GM19324 (cell line): Measurements from ENCODE around the gene INAFM1.

Experiments used
- ATAC-seq: cut with Tn5 transposase; IDR thresholded peaks from one replicate; pipeline ENCODE4 v1.9.1; 2021; ENCODE audit warnings: mild to moderate bottlenecking, moderate library complexity; ENCODE audit not compliant: unreplicated experiment, low FRiP score

INAFM1 gene

DNA sequence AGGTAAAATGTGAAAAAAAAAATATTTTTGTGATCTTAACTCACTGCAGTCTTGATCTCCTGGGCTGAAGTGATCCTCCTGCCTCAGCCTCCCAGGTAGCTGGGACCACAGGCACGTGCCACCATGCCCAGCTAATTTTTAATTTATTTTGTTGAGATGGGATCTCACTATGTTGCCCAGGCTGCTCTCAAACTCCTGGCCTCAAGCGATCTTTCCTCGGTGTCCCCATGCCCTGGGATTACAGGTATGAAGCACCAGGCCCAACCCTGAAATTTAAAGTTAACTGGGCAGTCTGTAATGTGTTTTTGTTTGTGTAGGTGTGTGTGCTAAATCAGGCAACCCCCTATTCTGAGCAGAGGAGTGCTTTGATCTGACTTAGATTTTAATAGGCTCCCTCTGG is 31.6 kb downstream of the INAFM1 start:
- no peak for ATAC-seq

DNA sequence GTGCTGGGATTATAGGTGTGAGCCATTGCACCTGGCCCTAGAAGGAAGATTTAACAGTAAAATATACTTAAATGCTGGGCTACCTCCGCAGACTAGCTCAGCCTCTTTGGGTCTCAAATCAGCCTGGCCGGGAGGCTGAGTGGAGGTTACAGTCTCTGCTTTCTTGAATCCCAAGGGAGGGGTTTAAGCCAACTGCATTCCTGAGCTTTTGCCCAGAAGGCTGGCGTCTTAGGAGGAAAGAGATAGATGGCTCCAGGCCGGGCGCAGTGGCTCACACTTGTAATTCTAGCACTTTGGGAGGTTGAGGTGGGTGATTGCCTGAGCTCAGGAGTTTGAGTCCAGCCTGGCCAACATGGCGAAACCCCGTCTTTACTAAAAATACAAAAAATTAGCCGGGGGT is 34.4 kb downstream of the INAFM1 start:
- ATAC-seq, result no peak

DNA sequence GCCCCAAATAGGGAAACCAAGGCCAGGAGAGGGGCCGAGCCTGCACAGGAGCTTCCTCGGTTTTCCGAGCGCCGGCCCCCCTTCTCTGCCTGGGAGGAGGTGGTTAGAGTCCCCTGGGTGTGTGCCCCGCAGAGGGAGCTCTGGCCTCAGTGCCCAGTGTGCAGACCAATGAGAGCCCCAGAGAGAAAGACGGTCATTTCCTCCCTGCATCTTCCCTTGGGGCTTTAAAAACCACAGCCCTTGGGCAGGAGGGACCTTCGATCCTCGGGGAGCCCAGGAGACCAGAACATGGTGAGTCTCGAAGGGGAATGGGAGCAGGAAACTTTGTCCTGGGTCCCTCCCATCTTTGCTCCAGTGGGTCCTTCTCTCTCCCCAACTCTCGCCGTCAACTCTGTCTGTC is 34.9 kb downstream of the INAFM1 start, which contains the start of gene C5AR1:
Gene C5AR1, plus strand, starts transcription at position 254 of the 400 bp plus-strand sequence. Its CDS starts 35 bp downstream, at position 289.
- ATAC-seq, result no peak

DNA sequence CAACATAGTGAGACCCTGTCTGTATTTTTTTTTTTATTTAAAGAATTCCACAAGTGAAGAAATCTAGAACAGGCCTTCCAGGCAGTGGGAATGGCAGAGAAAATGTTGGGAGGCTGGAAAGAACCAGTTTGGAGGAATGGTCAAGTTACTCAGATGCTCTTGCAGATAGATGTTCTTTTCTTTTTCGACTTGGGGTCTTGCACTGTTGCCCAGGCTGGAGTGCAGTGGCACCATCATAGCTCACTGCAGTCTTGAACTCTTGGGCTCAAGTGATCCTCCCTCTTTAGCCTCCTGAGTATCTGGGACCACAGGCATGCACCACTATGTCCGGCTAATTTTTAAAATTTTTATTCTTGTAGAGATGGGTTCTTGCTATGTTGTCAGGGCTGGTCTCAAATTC is 35.6 kb downstream of the INAFM1 start:
- ATAC-seq, result no peak

DNA sequence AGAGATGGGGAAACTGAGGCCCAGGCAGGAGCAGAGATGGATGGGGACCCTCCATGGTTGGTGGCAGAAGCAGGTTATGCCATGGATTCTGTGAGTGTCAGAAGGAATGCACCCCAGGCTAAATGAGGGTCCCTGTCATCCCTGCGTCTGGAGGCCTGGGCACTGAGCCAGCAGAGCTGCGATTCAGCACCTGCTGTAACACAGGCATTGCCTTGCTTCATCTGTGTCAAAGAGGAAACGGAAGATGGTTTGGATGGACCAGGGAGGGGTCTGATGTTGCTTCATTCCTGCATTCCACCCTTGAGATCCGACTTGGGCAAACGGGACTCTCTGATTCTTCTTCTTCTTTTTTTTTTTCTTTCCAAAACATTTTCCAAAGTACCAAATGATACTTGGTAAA is 36.1 kb downstream of the INAFM1 start:
- no peak for ATAC-seq

DNA sequence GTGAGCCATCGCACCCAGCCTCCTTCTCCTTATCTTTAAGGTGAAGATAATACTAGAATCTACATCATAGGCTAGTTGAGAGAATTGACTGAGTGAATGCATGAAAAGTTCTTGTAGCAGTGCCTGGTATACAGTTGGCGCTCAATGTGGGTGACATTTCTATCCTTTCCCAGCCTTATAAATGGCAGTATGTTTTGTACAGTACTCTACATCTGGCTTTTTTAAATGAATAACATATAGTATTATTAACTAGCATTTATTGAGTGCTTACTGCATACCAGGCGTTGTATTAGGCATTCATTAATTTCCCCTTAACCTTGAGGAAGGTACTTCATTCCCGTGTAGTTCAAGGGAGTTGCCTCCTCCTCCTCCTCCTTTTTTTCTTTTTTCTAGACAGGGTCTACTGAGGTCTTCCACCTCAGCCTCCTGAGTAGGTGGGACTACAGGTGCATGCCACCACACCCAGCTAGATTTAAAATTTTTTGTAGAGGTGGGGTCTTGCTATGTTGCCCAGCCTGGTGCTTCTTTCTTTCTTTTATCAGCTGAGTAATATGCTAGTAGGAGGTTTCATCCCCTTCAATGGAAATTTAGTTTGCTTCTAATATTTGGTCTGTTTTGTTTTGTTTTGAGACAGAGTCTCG is 37.8 kb downstream of the INAFM1 start:
- ATAC-seq, result no peak

DNA sequence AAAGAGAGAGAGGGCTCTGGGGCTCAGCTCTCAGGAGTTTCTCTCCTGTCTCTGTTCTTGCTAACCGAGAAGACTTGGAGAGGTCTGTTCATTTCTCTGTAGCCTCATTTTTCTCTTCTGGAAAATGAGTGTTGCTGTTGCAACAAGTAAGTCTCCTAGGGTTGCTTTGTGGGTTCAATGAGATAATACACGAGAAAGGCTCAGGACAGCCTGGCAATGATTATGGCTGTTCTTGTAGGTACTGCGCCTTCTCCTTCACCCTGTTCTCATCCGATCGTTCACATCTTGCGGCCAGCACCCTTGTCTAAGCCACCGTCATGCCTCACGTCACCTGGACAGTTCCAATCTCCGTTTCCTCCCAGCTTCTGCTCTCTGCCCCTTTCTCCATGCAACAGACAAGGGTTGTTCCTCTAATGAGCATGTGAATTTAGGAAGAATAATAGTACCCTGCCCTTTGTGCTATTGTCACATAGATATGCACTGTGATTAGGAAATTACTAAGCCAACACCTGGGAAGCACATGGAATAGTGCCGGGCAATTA is 39.1 kb downstream of the INAFM1 start:
- ATAC-seq, result no peak

DNA sequence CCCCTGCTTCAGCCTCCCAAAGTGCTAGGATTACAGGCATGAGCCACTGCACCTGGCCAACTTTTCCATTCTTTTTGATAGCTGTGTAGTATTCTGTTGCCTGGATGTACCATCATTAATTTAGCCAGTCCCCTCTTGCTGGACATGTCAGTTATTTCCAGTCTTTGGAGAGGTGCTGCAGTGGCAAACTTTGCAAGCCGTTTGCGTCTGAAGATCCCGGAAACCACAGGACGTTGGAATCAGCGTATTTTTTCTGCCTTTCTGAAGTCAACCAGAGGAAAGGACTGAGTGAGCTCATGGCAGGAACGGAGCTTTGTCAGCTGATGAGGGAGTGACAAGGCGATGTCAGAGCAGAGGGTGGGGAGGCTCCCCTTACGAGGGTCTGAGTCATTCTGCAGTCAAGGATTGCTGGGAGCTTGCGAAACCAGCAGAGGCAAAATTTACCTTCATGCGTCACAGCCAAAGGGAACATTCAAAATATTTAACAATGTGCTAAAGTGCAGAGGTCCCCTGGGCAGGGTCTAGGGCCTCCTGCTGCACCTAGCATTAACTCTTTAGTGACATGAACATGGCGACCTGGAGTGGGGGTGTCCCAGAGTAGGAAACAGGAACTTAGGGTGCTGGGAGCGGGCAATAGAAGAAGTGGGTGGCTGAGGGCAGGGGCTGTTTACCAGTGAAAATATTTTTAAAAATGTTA is 40.6 kb downstream of the INAFM1 start:
- no peak for ATAC-seq

DNA sequence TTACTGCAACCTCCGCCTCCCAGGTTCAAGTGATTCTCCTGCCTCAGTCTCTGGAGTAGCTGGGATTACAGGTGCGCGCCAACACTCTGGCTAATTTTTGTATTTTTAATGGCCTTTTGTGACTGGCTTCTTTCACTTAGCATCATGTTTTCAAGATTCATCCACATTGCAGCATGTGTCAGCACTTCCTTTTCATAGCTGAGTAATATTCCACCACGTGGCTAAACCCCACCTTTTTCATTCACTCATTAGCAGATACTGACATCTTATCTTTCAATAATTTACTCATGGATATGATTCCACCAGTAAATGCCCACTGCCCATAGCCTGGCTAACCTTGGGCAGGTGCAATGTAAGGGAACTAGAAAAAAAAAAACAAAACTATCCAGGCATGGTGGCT is 41.8 kb downstream of the INAFM1 start:
- no peak for ATAC-seq

DNA sequence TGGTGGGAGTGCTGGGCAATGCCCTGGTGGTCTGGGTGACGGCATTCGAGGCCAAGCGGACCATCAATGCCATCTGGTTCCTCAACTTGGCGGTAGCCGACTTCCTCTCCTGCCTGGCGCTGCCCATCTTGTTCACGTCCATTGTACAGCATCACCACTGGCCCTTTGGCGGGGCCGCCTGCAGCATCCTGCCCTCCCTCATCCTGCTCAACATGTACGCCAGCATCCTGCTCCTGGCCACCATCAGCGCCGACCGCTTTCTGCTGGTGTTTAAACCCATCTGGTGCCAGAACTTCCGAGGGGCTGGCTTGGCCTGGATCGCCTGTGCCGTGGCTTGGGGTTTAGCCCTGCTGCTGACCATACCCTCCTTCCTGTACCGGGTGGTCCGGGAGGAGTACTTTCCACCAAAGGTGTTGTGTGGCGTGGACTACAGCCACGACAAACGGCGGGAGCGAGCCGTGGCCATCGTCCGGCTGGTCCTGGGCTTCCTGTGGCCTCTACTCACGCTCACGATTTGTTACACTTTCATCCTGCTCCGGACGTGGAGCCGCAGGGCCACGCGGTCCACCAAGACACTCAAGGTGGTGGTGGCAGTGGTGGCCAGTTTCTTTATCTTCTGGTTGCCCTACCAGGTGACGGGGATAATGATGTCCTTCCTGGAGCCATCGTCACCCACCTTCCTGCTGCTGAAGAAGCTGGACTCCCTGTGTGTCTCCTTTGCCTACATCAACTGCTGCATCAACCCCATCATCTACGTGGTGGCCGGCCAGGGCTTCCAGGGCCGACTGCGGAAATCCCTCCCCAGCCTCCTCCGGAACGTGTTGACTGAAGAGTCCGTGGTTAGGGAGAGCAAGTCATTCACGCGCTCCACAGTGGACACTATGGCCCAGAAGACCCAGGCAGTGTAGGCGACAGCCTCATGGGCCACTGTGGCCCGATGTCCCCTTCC is 45.5 kb downstream of the INAFM1 start:
- ATAC-seq, result no peak

DNA sequence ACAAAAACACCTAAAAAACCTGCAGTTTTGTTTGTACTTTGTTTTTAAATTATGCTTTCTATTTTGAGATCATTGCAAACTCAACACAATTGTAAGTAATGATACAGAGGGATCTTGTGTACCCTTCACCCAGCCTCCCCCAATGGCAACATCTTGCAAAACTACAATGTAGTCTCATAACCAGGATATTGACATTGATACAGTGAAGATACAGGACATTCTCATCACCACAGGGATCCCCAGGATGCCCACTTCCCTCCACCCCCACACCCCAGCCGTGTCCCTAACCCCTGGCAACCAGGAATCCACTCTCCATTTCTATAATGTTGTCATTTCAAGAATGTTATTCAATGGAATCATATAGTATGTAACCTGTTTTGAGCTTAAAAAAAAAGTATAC is 46.9 kb downstream of the INAFM1 start:
- ATAC-seq, result no peak

DNA sequence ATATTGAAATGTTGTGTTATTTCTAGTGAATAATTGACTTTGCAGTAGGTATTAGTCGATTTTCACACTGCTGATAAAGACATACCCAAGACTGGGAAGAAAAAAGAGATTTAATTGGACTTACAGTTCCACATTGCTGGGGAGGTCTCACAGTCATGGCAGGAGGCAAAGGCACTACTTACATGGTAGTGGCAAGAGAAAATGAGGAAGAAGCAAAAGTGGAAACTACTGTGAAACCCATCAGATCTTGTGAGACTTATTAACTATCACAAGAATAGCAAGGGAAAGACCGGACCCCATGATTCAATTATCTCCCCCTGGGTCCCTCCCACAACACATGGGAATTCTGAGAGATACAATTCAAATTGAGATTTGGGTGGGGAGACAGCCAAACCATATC is 47.4 kb downstream of the INAFM1 start:
- no peak for ATAC-seq

DNA sequence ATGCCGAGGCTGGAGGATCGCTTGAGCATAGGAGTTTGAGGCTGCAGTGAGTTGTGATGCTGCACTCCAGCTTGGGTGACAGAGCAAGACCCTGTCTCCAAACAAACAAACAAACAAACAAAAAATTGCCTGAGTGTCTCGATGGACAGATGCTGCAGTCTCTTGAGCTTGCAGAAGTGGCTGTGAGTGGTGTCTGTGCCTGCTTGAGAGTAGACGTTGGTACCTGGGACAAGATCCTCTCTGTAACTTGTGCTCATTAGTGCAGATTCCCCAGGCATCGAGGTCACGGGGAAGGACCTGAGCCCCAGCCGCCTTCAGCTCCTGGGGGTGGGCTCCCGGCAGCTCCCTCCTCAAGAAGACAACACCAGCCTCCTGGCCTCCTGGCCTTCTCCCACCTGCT is 48.7 kb downstream of the INAFM1 start:
- no peak for ATAC-seq

DNA sequence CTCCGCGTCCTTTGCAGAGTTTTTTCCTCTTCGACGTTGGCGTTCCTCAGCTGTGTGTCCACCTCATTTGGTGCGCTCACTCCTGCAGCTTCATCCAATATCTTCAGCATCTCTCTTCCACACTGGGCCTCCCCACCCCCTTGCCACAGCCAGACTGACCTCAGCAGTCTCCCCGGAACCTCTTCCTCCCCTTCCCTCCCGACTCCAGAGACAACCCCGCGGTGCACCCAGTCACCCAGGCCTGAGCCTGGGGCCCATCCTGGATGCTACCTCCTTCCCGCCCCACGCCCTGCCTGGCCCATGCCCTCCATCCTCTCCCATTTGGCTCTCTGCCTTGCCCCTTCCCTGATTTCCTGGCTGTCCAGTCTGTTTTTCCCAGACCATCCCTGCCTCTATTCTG is 49.2 kb downstream of the INAFM1 start:
- ATAC-seq, result no peak

DNA sequence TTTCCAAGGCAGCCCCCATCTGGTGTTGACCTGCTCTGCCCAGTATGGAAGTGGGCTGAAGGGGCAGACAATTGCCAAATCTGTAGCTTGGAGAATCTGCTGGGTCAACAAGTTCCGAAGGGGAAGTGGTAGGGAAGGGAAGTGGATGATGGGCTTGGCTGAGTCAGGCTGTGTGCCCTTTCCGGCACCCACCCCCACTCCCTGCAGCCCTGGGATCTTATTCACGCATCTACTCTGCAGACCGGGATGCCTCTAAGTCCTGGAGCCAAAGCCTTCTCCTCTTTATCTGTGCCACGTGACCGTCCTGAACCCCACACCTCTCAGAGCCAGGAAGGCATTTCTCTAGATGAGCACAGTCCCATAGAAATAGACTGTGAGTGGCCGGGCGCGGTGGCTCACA is 49.8 kb downstream of the INAFM1 start:
- ATAC-seq, result no peak
